NB4 (cell line): ENCODE results near the gene PPT2.

ENCODE experiments used
- DNase-seq: peaks from one replicate; pipeline ENCODE4 v3.0.0; 2010; ENCODE audit warnings: low read depth
- H3K4me3 ChIP-seq: one replicate; pipeline ENCODE4 v1.5.1; 2011; ENCODE audit warnings: mild to moderate bottlenecking, low read depth, low read length, moderate library complexity
- MYC ChIP-seq: IDR thresholded peaks from 2 replicates; pipeline ENCODE4 v1.6.1; 2011; ENCODE audit warnings: low read depth, low read length
- POLR2A ChIP-seq: IDR thresholded peaks from 2 replicates; pipeline ENCODE4 v1.6.1; 2011; ENCODE audit warnings: mild to moderate bottlenecking; ENCODE audit not compliant: insufficient read length; ENCODE audit errors: extremely low read depth
- TF ChIP-seq, protein P1 (sequence below): IDR thresholded peaks from one replicate; pipeline ENCODE4 v1.5.1; 2012; ENCODE audit warnings: low read depth, low read length
- TF ChIP-seq, protein P2 (sequence below): IDR thresholded peaks from 2 replicates; pipeline ENCODE4 v1.6.1; 2011; ENCODE audit warnings: low read depth, low read length

PPT2 gene

DNA sequence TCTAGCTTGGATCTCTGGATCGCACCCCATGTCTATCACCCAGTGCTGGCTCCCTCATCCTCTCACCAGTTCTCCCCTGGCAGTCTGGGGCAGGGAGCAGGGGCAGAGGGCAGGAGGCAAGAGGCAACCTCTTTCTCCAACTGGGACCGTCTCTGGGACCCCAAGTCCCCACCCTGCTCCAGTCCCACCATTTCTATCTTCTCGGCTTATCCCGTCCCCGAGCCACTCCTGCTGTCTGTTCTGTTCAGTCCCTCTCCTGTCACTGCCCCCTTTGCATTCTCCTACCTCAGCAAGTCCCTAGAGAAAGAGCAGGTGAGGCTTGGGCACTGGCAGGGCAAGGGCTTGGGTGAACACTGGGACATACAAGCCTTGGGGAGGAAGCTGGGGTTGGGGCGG lies 44.2 kb upstream of the PPT2 start:
- no peak for TF ChIP-seq MYC
- TF ChIP-seq, protein P1, sequence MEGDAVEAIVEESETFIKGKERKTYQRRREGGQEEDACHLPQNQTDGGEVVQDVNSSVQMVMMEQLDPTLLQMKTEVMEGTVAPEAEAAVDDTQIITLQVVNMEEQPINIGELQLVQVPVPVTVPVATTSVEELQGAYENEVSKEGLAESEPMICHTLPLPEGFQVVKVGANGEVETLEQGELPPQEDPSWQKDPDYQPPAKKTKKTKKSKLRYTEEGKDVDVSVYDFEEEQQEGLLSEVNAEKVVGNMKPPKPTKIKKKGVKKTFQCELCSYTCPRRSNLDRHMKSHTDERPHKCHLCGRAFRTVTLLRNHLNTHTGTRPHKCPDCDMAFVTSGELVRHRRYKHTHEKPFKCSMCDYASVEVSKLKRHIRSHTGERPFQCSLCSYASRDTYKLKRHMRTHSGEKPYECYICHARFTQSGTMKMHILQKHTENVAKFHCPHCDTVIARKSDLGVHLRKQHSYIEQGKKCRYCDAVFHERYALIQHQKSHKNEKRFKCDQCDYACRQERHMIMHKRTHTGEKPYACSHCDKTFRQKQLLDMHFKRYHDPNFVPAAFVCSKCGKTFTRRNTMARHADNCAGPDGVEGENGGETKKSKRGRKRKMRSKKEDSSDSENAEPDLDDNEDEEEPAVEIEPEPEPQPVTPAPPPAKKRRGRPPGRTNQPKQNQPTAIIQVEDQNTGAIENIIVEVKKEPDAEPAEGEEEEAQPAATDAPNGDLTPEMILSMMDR: no peak
- TF ChIP-seq, protein P2, sequence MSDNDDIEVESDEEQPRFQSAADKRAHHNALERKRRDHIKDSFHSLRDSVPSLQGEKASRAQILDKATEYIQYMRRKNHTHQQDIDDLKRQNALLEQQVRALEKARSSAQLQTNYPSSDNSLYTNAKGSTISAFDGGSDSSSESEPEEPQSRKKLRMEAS: no peak
- no peak for TF ChIP-seq POLR2A
- DNase-seq: no peak
- no peak overlapping the region for H3K4me3 ChIP-seq

DNA sequence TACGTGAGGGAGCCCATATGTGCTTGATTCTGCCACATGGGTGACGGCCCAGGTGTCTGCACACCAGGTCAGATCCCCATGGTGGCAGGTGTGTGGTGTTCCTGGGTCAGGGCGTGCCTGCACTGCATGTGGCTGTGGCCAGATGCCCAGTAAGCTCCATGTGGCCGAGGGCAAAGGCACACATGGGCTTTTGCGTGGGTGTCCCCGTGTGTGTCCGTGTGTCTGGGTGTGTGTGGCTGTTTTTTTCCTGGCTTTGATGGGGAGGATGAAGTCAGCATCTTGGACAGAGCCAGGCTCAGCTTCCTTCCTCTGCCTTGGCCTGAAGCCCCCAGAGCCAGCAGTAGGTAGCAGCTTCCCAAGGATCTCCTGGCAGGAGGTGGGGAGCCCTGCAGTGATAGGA lies 43.3 kb upstream of the PPT2 start:
- DNase-seq: no peak
- TF ChIP-seq, protein P2: no peak
- TF ChIP-seq POLR2A (no peak), MYC (no peak)
- TF ChIP-seq, protein P1: no peak
- H3K4me3 ChIP-seq: no peak overlapping the region

DNA sequence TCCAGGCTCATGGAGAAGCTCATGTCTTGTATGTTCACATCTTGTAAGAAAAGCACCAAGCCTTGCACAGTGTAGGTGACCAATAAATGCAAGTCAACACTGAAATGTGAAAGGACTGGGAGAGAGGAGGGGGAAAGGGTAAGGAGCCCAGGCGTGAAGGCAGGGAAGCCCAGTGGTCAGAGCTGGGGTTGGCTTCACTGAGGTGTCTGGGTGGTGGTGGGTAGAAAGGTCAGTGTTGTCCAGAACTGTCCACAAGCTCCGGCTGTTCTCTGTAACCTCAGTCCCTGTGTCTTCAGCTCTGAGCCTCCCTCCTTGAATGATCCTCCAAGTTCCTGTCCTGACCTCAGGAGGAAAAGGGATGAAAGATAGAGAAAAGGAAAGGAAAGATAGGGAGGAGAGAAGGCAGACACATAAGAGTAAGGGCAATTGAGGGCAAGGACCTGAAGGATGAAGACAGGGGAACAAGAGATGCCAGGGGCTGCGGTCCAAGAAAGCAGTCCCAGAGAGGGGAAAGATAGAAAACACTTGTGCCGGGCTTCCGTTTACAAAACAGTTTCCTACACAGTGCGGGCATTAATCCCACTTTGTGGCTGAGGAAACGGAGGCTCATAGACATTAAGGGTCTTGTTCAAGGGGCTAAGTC lies 42.4 kb upstream of the PPT2 start:
- TF ChIP-seq, protein P2: no peak
- no peak for TF ChIP-seq POLR2A
- TF ChIP-seq MYC: no peak
- TF ChIP-seq, protein P1: no peak
- no peak overlapping the region for H3K4me3 ChIP-seq
- no peak for DNase-seq

DNA sequence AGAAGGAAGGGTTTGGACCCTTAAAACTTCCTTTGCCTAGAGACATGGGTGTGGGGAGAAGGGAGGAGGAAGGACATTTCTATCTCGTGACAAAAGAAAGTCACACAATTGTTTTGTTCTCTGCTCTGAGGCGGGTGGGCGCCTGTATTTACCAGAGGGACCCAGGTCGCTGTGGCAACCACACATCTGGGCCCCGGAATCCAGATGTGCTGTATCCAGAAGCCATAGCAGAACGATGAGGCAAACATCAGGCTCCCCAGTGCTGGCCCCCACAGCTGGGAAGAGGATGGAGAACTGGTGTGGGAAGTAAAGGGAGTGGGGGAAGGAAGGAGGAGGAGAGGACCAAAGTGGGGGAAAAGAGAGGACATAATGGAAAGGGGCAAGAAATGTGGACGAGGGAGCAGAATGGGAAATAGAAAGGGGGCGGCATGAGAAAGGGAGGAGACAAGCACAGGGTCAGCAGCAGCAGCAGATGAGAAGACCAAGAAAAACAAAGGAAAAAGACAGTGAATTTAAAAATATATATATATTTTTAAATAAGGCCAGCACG lies 41.4 kb upstream of the PPT2 start:
- no peak for TF ChIP-seq MYC
- TF ChIP-seq POLR2A: no peak
- TF ChIP-seq, protein P2: no peak
- TF ChIP-seq, protein P1: no peak
- DNase-seq: no peak
- no peak overlapping the region for H3K4me3 ChIP-seq

DNA sequence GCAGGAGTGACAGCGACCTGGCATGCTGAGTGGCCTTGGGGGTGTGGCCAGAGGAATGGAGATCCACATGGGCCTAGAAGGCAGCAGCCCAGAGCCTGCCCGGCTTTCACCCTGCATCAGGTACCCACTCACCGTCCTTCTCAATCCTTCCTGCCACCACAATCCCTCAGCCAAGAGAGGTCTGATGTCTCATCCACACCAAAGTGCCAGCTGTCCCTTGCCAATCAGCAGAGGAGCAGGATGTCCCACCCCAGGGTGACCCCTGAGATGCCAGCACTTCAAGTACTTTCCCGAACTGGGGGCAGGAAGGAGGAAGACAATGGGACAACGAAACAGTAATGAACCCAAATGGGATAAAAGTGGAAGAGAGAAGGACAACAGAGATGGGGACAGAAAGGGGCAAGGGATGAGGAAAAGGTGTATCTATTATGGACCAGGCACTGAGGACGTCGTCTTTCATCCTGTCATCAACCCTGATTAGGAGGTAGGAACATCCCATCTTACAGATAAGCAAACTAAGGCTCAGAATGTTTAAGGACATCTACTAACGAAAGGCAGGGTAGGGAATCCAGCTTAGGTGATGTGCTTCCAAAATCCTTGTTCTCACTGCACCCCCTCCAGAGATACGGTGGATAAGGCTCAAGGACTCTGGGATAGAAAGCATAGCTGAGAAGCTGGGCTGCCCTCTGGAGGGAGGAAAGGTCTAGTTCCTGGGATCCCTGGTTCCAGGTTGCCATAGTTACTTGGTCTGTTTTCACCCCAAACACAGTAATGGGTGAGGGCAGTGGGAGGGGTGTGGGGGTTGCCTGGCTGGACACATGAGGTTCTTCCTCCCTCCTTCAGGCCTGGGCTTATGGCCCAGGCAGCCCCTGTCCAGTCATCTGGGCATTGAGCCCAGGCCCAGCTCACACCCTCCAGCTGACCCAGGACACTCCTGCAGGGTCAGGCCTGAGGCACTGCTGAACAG lies 40.3 kb upstream of the PPT2 start:
- no peak for TF ChIP-seq POLR2A
- H3K4me3 ChIP-seq: no peak overlapping the region
- no peak for DNase-seq

DNA sequence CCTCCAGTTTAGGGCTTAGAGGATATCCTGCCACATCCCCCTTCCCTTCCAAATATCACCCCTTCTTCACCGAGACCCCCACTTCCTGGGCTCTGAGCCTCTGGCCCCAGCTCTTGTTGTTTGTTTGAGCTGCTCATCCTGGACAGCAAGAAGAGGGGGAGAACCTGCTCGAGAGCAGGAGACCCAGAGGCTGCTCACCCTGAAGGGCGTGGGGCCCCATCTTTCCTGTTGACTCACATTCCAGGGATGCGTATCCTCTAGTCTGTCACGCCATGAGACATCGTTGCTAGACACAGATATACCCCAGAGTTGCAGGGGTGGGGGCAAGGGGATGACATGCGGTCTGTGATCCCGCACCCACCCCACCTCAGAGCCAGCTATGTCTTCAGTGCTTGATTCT lies 39.1 kb upstream of the PPT2 start:
- no peak for DNase-seq
- H3K4me3 ChIP-seq: no peak overlapping the region
- TF ChIP-seq, protein P1: no peak
- no peak for TF ChIP-seq POLR2A
- TF ChIP-seq, protein P2: no peak
- no peak for TF ChIP-seq MYC
